Thyroid gland (tissue), 4 donors: Measurements from ENCODE around the gene SVIL.

Experiments
- CTCF ChIP-seq, 6 experiments: fragments of 200-600 bp in 3 of 6; fragments of 450-650 bp in 3 of 6; sonication (generic) in 3 of 6; IDR thresholded peaks; one replicate each; pipeline ENCODE4 v1.5.1; 2016 to 2019; ENCODE audit warnings: antibody characterized with exemption in 6 of 6, mild to moderate bottlenecking in 2 of 6, inconsistent platforms in 1 of 6, moderate library complexity in 1 of 6
- POLR2A ChIP-seq, 2 donors: fragments of 450-650 bp; IDR thresholded peaks; one replicate each; pipeline ENCODE4 v1.6.1; 2017; ENCODE audit warnings: antibody characterized with exemption in 2 of 2, mild to moderate bottlenecking in 2 of 2, moderate library complexity in 1 of 2

- TF ChIP-seq POLR2A (IDR thresholded peaks at IDR 0.05) (no peak), CTCF (IDR thresholded peaks at IDR 0.05) (no peak)
Observed at GRCh38 chr10:29620112-29620690, 14.6 kb downstream of the SVIL start.
